Activated CD8-positive, alpha-beta memory T cell treated with anti-CD3 and anti-CD28 coated beads, Interleukin-2, amount 10 ng/mL, durations not matched to agents 7 days and 5 days (primary cell): ENCODE results near the gene EREG. TPM values are rescaled to one million over a fixed set of nuclear protein-coding genes. Genes with fewer than 3 reads are reported as not detected.

ENCODE experiments used
- ATAC-seq: fragments of 150-1000 bp; cut with Tn5 transposase; one replicate; pipeline ENCODE4 v1.10.0; 2021; ENCODE audit warnings: moderate library complexity
- CTCF ChIA-PET: fragments of 350-600 bp; sonication (Branson Sonifier 250); formaldehyde crosslinking; loops from one replicate; lab custom pipeline; 2021; ENCODE audit warnings: antibody characterized with exemption; lab: Charles Lee
- DNase-seq: peaks from one replicate; pipeline ENCODE4 v3.0.0-alpha.2; 2020
- H3K27ac Mint-ChIP-seq: one replicate; pipeline ENCODE4 v1.8.0; 2021; ENCODE audit warnings: mild to moderate bottlenecking, mixed read lengths
- H3K27me3 Mint-ChIP-seq: one replicate; pipeline ENCODE4 v1.8.0; 2021; ENCODE audit warnings: mixed read lengths
- H3K36me3 Mint-ChIP-seq: one replicate; pipeline ENCODE4 v1.8.0; 2021; ENCODE audit warnings: mild to moderate bottlenecking, mixed read lengths
- H3K4me1 Mint-ChIP-seq: one replicate; pipeline ENCODE4 v1.8.0; 2021; ENCODE audit warnings: mixed read lengths
- H3K4me3 Mint-ChIP-seq: one replicate; pipeline ENCODE4 v1.8.0; 2021; ENCODE audit warnings: mild to moderate bottlenecking, moderate library complexity, mixed read lengths
- H3K9me3 Mint-ChIP-seq: one replicate; pipeline ENCODE4 v1.8.0; 2022; ENCODE audit warnings: low read depth, mixed read lengths
- total RNA-seq, 2 experiments: library from RNA; stranded (reverse); gene quantifications; one replicate each; pipeline ENCODE4 v1.2.3, GENCODE V29; 2021

EREG gene
- total RNA-seq, 2 experiments from 2014 or later, result not detected

DNA sequence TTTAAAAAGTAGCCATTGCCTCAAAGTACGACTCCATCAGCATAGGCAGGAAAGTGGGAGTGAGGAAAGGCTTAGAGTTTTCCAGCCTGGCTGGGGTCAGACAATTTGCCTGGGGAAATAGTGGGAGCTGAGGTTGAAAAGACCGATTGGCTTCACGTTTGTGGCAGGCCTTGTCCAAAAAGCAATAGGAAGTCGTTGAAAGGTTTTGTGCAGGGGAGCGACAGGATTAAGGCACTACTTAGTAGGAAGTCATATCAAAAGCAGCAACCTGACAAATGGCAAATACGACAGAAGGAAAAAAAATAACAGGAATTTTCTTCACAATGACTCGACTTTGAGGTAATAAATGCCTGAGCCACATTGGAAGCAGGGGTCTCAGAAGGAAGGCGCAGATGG, 691 bp upstream of the EREG start:
- no peak for ATAC-seq
- H3K27me3 Mint-ChIP-seq, result peaks cover 46% of the 10 kb centered on the region
- CTCF ChIA-PET, result no interaction called here

DNA sequence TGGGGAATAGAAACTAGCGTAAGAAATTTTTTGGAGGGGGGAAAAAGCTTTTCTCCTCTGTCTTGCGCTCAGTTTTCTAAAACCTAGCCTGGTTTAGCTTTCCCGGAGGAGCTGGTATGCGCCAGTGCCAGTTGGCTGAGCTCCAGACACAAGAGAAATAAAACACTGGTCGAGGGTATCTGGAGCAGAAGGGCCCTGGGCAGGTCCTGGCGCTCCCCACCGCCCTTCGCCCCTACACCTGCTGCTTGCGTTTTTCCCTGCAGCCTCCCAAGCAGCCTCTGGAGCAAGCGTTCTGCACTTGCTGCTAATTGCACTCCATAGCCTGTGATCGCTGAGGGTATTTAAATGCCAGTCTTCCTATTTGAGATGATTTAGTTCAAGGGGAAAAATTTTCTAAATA, 816 bp downstream of the EREG start:
- H3K4me3 Mint-ChIP-seq, result no peak overlapping the region
- H3K9me3 Mint-ChIP-seq, result no peaks in the 10 kb centered on the region
- no peaks in the 10 kb centered on the region for H3K36me3 Mint-ChIP-seq
- peaks cover 11% of the 10 kb centered on the region for H3K4me1 Mint-ChIP-seq
- H3K27ac Mint-ChIP-seq, result no peak overlapping the region
- ATAC-seq (no peak), DNase-seq (no peak)
- H3K27me3 Mint-ChIP-seq, result peaks cover 45% of the 10 kb centered on the region
- CTCF ChIA-PET, result interaction anchor here (0.6 to 1.0 kb wide), 2 partner anchors 13 to 152 kb away, joined by 3 read pairs; no protein-coding TSS in a partner anchor

More for the DNA sequence above, 691 bp upstream of the EREG start:
- DNase-seq, result no peak
- Mint-ChIP-seq H3K4me1 (peaks cover 11% of the 10 kb centered on the region), H3K9me3 (no peaks in the 10 kb centered on the region), H3K27ac (no peak overlapping the region), H3K36me3 (no peaks in the 10 kb centered on the region), H3K4me3 (no peak overlapping the region)

DNA sequence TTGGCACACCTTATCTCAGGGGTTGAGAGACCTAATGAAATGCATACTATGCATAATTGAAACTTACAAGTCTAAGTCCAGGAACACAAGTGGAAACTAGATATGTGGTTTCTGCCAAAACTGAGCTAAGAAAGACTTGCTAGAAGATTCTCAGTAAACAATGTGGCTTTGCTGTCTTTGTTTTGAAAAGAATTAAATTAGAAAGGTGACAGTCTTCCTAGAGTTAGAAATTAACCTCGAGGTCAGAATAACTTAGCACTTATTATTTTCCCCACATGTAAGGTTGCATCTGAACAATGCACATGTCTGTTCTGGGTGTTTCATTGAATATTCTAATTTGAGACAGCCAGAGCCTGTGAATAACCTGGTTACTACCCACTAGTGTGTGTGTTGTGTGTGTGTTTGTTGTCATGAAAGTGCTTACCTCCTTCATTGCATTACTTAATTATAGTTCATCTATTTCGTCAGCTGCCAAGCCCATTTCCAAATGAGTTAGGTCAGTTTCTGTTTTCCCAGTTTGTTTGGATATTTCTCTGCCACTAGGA, 1.5 kb downstream of the EREG start:
- ATAC-seq (no peak), DNase-seq (no peak)
- Mint-ChIP-seq H3K27ac (no peak overlapping the region), H3K9me3 (no peaks in the 10 kb centered on the region), H3K27me3 (peaks cover 46% of the 10 kb centered on the region), H3K4me1 (peaks cover 11% of the 10 kb centered on the region), H3K4me3 (no peak overlapping the region), H3K36me3 (no peaks in the 10 kb centered on the region)
- CTCF ChIA-PET, result interaction anchor here (0.6 kb wide), 1 partner anchor 151 kb away, joined by 3 read pairs; no protein-coding TSS in a partner anchor

DNA sequence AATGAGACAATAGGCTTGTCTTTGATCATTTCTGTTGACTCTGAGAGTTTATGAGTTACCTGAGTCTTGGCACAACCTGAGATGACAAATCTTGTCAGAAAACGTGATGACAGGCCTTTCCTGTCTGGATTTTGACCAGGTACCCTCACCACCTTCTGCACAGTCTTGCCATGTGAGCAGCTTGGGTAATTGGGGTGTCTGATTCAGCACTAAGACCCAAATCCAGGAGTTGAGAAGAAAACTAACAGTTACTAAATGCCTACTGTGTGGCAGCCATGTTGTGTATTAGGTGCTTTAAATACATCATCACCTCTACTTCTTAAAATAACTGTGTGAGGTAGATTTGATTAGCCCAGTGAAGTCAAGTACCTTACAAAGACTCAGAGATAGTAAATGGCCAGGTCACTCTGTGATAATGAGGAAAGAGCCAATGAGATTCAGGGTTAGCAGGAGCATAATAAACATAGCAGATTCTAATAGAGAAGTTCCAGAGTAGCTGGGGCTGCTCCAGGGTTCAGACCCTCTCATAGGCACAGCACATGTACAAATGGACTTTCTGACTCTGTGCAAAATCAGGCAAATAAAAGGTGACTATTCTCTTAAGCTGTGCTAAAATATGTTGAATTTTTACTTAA, 2.8 kb downstream of the EREG start:
- Mint-ChIP-seq H3K9me3 (no peaks in the 10 kb centered on the region), H3K27me3 (peaks cover 49% of the 10 kb centered on the region), H3K4me3 (no peak overlapping the region), H3K27ac (no peak overlapping the region), H3K4me1 (peaks cover 11% of the 10 kb centered on the region), H3K36me3 (no peaks in the 10 kb centered on the region)
- CTCF ChIA-PET, result no interaction called here
- no peak for DNase-seq
- ATAC-seq, result no peak

DNA sequence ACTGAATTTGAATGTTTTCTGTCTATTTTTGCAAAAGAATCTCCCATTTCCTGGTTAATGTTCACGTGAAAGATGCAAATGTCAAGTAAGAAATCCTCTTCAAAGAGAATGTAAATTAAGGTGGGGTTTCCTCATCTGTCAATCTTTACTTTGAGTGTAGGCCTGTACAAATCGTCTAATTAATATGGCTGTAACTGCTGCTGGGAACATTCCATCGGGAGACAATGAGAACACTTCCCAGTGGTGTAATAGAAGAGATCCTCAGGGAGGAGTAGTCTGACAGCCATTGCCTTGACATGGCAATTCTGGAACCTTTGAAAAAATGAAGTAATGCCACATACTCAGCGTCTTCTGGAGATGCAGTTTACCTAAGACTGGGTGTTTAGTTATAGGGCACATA, 3.7 kb downstream of the EREG start:
- Mint-ChIP-seq H3K9me3 (no peaks in the 10 kb centered on the region), H3K4me3 (no peak overlapping the region), H3K27me3 (peaks cover 44% of the 10 kb centered on the region), H3K27ac (no peak overlapping the region), H3K4me1 (peaks cover 11% of the 10 kb centered on the region), H3K36me3 (no peaks in the 10 kb centered on the region)
- no peak for DNase-seq
- no peak for ATAC-seq
- CTCF ChIA-PET, result no interaction called here

DNA sequence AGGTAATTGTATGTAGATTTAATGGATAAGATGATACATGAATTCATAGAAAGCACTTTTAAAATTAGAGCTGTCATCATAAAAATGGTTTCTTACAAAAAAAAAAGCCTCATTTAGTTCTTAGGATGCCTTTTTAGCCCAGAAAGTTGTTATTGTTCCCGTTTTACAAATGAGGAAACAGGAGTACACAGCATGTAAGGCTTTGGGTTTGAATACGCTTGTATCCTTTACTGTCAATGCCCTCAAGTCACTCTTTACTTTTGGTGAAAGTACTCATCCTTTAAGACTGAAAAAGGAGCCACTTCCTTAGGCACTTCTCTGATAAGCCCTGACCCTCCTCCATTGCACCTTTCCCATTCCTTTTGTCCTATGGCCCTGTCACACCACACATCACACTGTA, 4.9 kb downstream of the EREG start:
- Mint-ChIP-seq H3K27me3 (peaks cover 35% of the 10 kb centered on the region), H3K4me1 (peaks cover 5% of the 10 kb centered on the region), H3K27ac (no peak overlapping the region), H3K4me3 (no peak overlapping the region), H3K36me3 (no peaks in the 10 kb centered on the region), H3K9me3 (no peaks in the 10 kb centered on the region)
- no peak for DNase-seq
- CTCF ChIA-PET, result interaction anchor here (1.9 kb wide), 1 partner anchor 11 kb away, joined by 6 read pairs; no protein-coding TSS in a partner anchor
- ATAC-seq, result no peak

DNA sequence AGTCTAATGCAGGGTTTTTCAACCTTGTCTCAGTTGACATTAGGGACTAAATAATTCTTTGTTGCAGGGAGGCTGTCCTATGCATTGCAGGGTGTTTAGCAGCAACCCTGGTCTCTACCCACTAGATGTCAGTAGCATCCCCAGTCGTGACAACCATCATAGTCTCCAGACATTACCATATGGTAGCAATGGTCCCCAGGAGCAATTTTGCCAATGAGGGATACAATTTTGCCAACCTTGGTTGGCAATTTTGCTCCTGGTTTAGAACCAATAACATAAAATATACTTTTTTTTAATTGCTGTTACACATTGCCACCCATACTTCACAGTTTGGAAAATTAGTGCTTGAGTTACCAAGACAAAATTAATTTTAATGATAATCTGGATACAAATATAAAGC, 6.0 kb downstream of the EREG start:
- Mint-ChIP-seq H3K9me3 (no peaks in the 10 kb centered on the region), H3K36me3 (no peaks in the 10 kb centered on the region), H3K4me3 (no peak overlapping the region)

DNA sequence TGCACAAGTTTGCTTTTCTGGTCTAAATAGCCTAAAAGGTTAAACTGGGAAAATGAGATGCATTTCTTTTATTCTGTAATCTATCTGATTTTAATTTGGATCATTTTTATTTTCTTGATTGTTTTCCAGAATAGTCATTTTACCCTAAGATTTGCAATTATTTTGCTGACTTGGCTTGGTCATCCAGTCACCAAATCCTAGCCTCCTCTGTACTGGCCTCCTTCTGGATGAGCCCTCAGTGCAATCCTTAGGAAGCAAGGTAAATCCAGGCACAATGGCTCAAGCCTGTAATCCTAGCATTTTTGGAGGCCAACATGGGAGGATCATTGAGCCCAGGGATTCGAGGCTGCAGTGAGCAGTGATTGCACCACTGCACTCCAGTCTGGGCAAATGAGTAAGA, 9.2 kb downstream of the EREG start:
- no peak overlapping the region for H3K27ac Mint-ChIP-seq
- H3K4me3 Mint-ChIP-seq, result no peak overlapping the region
- no peak for ATAC-seq
- H3K9me3 Mint-ChIP-seq, result no peaks in the 10 kb centered on the region
- CTCF ChIA-PET, result no interaction called here
- peaks cover 11% of the 10 kb centered on the region for H3K27me3 Mint-ChIP-seq
- no peaks in the 10 kb centered on the region for H3K4me1 Mint-ChIP-seq
- no peak for DNase-seq
- no peaks in the 10 kb centered on the region for H3K36me3 Mint-ChIP-seq

More for the DNA sequence above, 6.0 kb downstream of the EREG start:
- H3K27ac Mint-ChIP-seq, result no peak overlapping the region
- DNase-seq (peak; percentile 44), ATAC-seq (peak; percentile 58)
- H3K4me1 Mint-ChIP-seq, result no peaks in the 10 kb centered on the region
- peaks cover 25% of the 10 kb centered on the region for H3K27me3 Mint-ChIP-seq
- CTCF ChIA-PET, result interaction anchor here (1.9 kb wide), 1 partner anchor 10 kb away, joined by 6 read pairs; no protein-coding TSS in a partner anchor

DNA sequence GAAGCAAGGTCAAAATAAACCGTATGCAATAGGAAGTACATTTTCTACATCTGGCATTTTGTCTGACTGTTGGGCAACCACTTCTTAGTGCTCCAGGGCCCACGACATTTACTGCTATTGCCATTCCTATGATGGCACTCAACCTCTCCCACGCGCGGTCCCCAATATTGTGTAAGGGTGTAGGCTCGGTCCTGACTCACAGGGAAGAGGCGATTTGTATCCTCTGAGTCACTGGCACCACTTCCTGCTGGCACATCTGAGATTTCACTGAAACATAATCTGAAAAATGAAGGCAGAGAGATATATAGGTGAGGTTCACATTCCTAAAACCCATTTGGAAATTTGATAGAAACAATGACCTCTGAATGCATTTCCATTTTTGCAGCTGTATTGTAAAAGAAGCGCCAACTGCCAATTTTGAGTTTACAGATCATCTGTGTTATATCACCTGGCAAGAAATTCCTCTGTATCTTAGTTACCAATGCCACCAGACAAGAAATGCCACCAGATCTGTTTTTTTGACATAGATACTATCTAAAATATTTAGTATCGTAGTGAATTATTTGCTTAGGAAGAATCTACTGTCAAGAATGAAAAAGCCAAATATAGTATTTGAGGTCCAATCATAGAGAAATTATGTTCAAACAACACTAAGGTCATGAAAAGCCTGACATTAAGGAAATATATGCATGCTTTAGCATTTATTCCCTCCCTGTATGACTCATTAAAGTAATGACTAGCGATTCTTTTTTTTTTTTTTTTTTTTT, 9.8 kb downstream of the EREG start:
- H3K4me1 Mint-ChIP-seq, result no peaks in the 10 kb centered on the region
- DNase-seq (no peak), ATAC-seq (no peak)
- H3K9me3 Mint-ChIP-seq, result no peaks in the 10 kb centered on the region
- peaks cover 11% of the 10 kb centered on the region for H3K27me3 Mint-ChIP-seq
- no peak overlapping the region for H3K4me3 Mint-ChIP-seq
- H3K36me3 Mint-ChIP-seq, result no peaks in the 10 kb centered on the region
- CTCF ChIA-PET, result no interaction called here
- H3K27ac Mint-ChIP-seq, result no peak overlapping the region

DNA sequence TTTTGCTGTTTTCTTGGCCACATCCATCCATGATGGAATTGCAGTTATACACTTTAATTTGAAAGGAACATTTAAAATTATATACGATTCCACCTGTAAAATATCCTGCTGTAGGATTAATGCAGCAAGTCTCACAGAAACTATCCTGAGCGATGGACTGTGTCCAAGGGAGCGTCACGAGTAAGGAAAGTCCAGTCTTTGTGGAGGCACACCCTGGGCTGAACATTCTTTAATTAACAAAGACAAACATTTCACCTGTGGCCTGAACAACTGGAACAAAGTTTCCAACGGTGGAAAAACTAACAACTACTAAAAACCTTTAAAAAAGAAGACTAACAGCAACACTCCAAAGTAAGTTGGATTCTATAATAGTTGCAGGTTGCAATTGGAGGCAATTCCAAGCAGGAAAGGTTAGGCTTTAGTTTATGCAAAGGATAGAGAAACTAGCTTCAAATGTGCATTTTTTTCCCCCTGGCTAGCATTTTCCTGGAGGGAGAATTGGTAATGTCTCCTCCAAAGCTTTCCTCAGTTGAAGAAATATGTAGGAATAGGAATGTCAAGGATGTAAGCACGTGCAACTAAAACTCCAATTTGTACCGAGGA, 11.0 kb downstream of the EREG start:
- Mint-ChIP-seq H3K4me3 (no peak overlapping the region), H3K4me1 (no peaks in the 10 kb centered on the region), H3K27ac (no peak overlapping the region), H3K36me3 (no peaks in the 10 kb centered on the region), H3K9me3 (no peaks in the 10 kb centered on the region), H3K27me3 (peaks cover 14% of the 10 kb centered on the region)
- no peak for ATAC-seq
- CTCF ChIA-PET, result no interaction called here
- no peak for DNase-seq

DNA sequence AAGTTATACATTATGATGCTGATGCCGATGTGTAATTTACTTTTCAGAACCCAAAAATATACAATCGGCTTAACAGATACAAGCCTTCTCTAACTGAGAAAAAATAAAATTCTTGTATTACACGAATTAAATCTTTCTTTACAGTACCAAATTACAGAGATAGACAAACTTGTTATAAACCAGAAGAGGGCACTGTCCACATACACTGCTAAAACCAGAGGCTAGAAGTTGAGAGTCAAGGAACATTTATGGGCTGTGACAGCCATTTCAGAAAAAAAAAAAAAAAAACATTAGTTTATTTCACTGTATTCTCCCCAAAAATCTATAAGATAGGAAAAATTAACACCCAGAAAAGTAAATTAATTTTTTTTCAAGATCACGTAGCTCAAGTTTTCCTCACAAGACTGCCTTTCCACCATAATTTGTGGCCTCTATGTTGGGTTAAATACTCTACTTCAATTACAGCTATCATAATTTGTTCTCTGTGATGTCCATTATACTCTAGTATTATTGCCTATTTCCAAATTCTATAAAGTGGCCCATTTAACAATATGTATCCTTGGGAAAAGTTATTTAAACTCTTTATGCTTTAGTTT, 12.0 kb downstream of the EREG start:
- DNase-seq (no peak), ATAC-seq (no peak)
- Mint-ChIP-seq H3K27me3 (peaks cover 8% of the 10 kb centered on the region), H3K4me1 (no peaks in the 10 kb centered on the region), H3K4me3 (no peak overlapping the region), H3K9me3 (no peaks in the 10 kb centered on the region), H3K36me3 (no peaks in the 10 kb centered on the region), H3K27ac (no peak overlapping the region)
- CTCF ChIA-PET, result interaction anchor here (0.7 to 2.1 kb wide), 3 partner anchors 73 to 222 kb away, joined by 3 to 10 read pairs (median 5); no protein-coding TSS in a partner anchor

DNA sequence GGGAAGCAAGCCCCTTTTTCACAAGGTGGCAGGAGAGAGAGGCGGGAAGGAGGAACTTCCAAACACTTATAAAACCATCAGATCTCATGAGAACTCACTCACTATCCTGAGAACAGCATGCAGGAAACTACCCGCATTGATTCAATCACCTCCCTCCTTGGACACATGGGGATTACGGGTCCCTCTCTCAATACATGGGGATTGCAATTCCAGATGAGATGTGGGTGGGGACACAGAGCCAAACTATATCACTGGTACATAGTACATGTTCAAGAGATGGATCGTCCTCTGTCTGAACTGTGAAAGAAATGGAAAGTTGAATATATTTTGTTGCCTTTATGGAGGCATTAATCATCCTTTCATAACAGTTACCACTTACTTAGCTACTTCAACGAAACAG, 12.8 kb downstream of the EREG start:
- DNase-seq (no peak), ATAC-seq (no peak)
- Mint-ChIP-seq H3K27me3 (peaks cover 8% of the 10 kb centered on the region), H3K4me1 (no peaks in the 10 kb centered on the region), H3K27ac (no peak overlapping the region), H3K9me3 (no peaks in the 10 kb centered on the region), H3K4me3 (no peak overlapping the region), H3K36me3 (no peaks in the 10 kb centered on the region)
- CTCF ChIA-PET, result interaction anchor here (0.7 to 2.1 kb wide), 3 partner anchors 67 to 154 kb away, joined by 4 to 10 read pairs (median 5); partner anchors contain the start of gene AREG

DNA sequence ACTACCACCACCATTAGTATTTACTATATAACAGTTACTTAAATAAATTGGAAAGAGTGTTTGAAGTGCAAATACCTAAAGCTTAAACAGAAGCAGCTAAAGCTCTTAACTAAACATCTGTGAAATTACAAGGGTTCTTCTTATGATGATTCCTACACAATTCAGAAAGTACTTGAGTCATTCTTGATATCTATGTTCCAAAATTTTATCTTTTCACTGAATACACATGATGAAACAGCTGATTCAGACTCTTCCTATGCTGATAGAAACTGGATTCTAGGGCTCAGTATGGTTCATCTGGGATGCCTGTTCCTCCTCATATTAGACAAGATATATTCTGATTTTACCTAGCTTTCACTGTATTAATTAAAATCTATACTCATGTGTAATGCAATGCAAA, 13.6 kb downstream of the EREG start:
- no peak overlapping the region for H3K27ac Mint-ChIP-seq
- H3K4me3 Mint-ChIP-seq, result no peak overlapping the region
- CTCF ChIA-PET, result interaction anchor here (0.7 to 2.1 kb wide), 4 partner anchors 13 to 244 kb away, joined by 3 to 10 read pairs (median 4); partner anchors contain the start of gene AREG
- no peak for ATAC-seq
- H3K36me3 Mint-ChIP-seq, result no peaks in the 10 kb centered on the region
- no peaks in the 10 kb centered on the region for H3K4me1 Mint-ChIP-seq
- peaks cover 8% of the 10 kb centered on the region for H3K27me3 Mint-ChIP-seq
- DNase-seq, result no peak
- no peaks in the 10 kb centered on the region for H3K9me3 Mint-ChIP-seq
